Activated effector memory CD4-positive, alpha-beta T cell treated with anti-CD3 and anti-CD28 coated beads, Interleukin-2, amount 50 U/mL, for 16 hours (primary cell): ENCODE data around the gene GLYATL3.

Source experiments
- DNase-seq: peaks from one replicate; pipeline ENCODE4 v3.0.0-alpha.2; 2020

GLYATL3 gene

DNA sequence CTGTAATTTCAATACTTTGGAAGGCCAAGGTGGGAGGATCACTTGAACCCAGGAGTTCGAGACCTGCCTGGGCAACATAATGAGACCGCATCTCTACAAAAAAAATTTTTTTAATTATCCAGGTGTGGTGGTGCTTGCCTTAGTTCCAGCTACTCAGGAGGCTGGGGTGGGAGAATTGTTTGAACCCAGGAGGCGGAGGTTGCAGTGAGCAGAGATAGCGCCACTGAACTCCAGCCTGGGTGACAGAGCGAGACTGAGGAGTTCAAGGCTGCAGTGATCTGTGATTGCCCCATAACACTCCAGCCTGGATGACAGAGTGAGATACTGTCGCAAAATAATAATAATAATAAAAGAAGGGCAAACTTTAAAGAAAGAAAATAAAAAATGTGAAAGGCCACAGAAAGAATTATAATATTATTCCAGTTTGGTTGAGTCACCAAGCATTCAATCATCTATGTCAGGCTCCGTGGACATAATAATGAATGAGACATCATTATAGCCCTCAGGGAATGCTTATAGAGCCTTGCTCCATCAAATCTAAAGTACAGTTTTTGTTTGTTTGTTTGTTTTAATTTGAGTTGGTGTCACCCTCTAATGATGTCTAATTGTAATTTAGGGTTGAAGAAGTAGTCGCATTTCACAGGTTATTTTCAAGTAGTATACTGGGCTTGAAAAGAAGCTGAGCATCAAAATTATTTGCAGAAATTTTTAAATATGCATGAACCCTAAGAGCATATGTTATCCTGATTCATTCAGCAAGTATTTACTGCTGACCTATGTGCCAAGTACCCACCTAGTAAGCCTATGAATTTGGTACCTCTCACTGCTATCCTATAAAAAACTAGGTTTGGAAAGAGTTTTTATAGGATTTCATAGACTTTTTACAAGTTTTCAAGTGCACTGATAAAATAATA, 15.1 kb downstream of the GLYATL3 start:
- no peak for DNase-seq

DNA sequence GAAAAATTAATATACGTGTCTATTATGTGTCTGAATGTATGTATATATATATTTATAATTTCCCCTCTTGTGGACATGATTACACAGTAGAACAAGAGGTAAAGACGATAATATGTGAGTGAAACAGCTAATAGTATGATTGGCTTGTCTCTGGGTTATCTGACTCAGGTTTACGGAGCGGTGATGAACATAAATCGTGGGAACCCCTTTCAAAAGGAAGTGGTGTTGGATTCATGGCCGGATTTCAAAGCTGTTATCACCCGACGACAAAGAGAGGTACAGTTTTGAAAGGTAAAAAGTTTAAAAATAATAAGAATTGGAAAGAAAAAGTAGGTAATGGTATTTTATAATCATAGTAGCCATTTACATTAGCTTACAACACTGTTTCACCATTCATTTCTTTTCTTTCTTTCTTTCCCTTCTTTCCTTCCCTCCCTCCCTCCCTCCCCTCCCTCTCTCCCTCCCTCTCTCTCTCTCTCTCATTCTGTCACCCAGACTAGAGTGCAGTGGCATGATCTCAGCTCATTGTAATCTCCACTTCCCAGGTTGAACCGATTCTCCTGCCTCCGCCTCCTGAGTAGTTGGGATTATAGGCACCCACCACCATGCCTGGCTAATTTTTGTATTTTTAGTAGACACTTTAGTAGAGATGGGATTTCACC, 15.9 kb downstream of the GLYATL3 start:
- no peak for DNase-seq

DNA sequence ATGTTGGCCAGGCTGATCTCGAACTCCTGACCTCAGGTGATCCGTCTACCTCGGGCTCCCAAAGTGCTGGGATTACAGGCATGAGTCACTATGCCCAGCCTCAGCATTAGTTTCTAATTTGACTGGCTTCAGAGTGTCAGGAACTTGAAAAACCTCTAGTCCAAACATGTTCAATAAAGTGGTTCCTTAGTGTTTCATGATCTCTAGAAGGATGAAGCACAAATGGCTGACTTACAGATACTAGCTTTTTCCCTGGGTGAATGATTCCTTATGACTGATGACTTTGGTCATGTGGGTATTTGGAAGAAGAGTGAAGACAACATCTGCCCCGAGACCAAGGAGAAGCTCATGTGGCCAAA, 16.4 kb downstream of the GLYATL3 start:
- no peak for DNase-seq

DNA sequence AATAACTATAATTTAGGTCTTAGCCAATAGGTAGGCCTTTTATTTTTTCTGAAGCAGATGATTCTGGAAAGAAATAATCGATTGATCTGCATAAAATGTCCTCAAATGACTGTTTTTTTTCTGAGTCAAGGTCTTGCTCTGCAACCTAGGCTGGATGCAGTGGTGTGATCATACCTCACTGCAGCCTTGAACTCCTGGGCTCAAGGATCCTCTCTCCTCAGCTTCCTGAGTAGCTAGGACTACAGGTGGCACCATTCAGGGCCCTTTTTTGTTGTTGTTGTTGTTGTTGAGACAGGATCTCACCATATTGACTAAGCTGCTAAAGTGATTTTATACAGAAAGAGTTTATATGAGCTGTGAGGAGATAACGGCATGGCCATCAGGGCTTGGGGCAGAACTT, 18.2 kb downstream of the GLYATL3 start:
- DNase-seq, result no peak

DNA sequence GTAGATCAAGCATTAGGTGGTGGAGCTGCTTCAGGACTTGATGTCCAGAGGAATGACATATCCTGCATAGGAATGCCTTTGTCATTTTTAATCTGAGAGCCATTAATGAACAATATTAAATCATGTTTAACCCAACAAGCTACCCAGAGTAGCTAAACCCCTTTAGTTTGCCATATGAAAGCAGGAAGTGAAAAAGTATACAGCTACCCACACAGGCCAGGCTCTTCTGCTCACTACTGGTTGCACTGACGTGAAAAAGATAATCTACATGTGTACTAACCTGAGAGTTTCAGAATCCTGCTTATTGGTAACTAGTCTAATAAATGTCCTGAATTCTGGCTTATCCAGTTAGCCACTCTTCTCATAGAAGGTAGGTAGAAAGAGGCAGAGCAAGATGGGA, 19.9 kb downstream of the GLYATL3 start:
- no peak for DNase-seq

DNA sequence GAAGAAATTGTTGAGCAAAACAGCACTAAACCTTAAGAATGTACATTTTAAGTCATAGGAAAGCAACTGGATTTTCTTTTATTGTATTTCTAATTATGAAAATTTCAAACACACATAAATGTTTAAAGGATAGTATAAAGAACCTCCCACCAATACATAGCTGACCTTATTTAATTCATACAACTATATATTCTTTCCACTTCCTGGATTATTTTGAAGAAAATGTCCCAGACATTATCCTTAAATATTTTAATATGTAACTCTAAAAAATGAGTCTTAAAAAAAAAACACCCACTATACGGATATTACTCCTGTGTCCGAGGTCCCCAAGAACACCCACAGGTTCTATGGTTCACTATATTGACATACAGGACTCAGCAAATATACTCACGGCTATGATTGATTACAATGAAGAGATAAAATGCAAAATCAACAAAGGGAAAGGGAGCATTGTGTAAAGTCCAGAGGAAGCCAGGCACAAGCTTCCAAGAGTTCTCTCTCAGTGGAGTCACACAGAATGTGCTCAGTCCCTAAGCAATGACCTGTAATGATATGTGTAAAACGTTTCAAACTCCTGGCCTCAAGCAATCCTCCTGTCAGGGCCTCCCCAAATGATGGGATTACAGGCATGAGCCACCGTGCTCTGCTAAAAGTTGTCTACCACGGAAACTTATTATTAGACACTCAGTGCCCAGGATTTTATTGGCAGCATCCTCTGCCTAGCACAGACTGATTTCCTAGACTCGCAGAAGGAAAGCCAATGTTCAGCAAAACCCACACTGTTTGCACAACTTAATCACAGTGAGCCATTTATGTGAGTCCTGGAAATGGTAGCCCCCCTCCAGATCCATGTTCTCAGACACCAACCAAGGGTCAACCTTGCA, 23.2 kb downstream of the GLYATL3 start:
- DNase-seq, result no peak

DNA sequence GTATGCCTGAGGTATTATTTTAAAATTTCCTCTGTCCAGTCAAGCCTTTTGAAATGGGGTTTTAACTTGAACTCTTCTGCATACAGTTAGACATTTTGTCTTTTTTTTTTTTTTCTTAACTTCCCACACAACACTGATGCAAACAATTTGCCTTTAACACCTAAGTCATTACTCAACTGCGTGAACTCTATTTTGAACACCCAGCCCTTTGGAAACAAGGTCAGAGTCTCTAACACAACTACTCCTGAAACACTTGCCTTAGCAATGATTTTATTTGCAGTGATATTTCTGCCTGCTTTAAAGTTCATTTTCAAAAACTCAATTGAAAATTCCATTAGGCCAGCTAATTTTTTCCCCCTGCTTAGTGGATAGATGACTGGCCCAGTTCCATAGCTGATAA, 24.2 kb downstream of the GLYATL3 start:
- DNase-seq, result no peak

DNA sequence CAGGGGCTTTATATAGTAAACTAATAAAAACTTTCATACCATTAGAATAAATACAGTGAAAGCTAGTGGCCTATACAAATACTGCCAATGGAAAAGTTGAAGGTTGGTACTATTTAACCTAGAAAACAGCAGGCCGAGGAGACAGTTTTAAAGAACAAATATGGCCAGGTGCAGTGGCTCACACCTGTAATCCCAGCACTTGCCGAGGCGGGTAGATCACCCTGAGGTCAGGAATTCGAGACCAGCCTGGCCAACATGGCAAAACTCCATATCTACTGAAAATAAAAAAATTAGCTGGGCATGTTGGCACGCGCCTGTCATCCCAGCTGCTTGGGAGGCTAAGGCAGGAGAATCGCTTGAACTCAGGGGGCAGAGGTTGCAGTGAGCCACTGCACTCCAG, 24.8 kb downstream of the GLYATL3 start:
- no peak for DNase-seq

DNA sequence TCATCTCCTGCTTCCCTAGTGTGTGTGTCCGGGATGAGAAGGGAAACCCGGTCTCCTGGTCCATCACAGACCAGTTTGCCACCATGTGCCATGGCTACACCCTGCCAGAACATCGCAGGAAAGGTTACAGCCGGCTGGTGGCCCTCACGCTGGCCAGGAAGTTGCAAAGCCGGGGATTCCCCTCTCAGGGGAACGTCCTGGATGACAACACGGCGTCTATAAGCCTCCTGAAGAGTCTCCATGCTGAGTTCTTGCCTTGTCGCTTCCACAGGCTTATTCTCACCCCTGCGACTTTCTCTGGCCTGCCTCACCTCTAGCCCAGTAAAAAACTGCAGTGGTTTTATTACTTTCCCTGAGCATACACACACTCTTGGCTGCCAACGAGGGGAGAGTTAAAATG, 26.9 kb downstream of the GLYATL3 start:
- DNase-seq, result no peak

DNA sequence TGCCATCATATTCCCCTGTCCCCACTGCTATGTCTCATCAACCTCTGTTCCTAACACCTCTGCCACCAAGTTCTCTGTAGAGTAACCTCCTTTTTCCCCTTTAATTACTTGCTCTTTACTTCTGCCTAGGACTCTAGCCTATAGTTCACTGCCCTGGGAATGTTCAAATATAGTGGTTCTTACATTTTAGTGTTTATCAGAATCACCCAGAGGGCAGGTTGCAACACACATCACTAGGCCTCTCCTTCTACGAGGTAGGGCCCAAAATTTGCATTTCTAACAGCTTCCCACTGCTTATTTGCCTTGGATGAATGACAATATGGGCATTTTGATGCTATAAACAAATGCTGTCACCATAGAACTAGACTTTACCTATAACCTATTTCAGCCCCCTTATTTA, 27.6 kb downstream of the GLYATL3 start:
- DNase-seq, result no peak

DNA sequence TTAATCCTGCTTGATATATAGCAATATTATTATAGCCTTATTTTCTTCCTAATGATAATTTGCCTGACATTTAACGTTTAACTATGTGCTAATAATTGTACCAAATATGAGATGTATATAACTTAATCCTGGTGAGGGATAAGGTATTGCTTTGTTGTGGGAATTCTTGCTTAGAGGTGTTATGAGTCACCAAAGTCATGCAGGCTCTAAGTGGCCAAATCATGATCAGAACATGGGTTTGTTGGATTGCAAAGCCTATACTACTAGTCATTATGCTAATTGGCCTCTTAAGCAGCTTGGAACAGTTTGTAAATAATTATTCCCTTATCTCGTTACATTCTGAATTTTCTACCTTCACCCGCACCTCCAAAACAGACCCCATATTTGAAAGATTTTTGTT, 28.8 kb downstream of the GLYATL3 start:
- no peak for DNase-seq

DNA sequence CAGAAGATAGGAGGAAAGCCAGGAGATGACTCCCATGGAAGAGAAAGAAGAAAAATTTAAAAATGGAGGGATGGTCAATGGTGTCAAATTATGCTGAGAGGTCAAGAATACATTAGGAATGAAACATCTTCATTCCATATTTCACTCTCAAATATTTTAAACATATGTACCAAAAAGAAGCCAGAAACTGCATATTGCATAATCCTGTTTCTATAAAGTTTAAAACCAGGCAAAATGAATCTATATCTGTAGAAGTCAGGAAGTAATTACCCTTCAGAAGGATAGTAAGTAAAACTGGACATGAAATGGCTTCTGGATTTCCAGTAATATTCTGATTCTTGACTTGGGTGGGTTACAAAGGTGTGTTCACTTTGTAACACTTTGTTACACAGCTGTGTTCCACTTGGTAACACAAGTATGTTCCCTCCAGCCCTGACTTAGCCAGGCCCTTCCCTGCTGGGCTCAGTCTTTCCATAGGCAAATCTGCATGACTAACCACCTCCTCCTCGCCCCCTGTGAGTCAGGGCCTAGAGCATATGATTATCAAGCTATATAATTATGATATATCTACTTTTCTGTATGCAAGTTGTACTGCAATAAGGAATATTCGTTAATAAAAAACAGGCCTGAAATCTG, 30.5 kb downstream of the GLYATL3 start:
- DNase-seq, result no peak

DNA sequence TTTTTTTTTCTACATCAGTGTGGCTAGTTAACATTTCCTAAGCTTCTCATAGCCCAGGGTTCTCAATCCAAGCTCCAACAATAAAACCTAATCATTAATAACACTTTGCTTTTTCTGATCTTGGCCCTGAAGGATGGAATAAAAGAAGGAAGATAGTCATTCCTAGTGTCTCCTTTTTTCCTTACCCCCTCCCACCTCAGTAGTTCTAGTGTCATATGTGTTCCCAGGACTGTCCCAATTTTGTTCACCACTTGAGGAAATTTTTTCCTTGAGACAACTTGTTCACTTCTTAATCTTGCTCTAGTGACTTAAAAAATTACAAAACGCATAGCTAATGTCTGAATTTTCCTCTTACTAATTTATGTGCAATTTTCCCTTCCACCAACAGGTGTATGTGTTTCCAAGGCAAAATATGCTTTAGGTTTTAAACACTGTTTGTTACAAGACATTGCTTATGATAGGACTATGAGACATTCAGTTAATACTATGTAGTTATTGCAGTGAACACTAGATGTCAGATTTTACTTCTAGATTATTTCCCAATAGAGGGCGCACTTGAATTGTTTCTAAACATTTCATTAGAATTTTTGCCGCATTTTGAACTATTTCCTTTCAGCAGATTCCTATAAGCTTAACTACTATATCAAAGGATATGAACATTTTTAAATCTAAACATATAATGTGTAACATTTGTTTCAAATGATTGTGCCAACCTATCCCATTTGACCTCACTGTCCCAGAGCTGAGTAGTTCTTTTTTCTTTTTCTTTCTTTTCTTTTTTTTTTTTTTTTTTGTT, 32.2 kb downstream of the GLYATL3 start:
- DNase-seq, result no peak

DNA sequence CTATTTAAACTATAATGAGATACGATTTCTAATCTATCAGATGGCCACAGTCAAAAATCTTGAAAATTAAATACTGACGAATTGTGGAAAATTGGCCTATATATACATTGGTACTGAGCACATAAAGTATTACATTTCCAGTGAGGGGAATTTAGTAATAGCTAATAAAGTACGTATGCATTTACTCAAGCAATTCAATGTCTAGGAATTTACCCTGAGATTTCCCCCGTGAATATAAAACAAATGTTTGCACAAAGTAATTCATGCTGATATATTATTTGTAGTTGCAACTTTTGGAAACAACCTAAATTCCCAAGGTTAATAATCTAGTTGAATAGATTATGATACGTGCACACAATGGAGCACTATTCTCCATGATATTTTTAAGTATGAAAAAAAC, 36.1 kb downstream of the GLYATL3 start:
- no peak for DNase-seq

DNA sequence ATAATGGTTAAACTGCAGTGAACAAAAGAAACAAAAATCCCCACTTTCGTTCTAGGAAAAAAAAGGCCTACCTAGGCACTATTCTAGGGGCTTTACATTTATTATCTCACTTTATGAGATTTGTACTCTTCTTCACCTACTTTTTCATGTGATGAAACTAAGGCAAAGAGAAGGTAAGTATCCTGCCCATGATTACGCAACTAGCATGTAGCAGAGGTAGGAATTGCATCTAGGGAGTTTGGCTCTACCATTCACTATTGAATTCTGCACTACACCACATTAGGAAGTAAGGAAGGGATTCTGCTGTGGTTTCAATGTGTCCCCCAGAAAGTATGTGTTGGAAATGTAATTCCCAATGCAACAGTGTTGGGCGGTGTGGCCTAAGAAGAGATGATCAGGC, 39.4 kb downstream of the GLYATL3 start:
- no peak for DNase-seq

DNA sequence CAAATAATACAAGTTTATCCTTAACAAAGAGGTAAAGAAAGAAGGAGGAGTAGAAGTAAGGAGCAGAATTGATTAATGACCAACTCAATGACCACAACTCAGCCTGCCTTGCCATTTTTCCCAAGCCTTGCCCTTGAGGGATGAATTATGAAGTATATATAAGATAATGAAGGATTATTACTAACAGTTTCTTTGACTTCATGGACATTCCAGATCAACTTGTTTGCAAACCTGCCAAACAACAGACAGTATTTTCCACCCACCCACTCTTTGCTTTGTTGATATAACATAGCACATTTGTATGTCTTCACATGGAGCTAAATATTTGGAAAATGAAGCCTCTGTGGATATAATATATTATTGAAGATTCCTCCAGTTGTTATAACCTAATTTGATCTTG, 40.9 kb downstream of the GLYATL3 start:
- DNase-seq, result no peak

DNA sequence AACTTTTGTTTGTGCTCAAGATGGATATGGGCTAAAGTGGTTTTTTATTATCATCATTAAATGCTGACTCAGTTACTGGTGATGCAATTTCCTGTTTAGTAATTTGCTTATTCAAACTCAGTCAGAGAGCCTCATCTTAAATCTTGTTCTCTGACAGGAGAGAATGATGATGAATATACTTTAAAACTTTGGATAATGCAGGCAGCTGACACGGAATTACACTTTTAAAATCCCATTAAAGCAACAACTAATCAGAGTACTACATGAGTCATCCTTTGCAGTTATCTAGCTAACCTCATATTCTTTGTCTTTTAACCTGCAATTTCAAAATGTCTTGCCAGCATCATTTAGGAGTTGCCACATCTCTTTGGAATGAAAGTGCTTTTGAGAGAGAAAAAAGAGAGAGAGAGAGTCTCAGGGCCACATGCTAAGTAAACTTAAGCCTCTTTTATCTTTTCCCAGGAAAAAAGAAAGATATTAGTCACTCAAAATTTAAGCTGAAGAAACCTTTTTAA, 41.5 kb downstream of the GLYATL3 start:
- DNase-seq, result no peak

DNA sequence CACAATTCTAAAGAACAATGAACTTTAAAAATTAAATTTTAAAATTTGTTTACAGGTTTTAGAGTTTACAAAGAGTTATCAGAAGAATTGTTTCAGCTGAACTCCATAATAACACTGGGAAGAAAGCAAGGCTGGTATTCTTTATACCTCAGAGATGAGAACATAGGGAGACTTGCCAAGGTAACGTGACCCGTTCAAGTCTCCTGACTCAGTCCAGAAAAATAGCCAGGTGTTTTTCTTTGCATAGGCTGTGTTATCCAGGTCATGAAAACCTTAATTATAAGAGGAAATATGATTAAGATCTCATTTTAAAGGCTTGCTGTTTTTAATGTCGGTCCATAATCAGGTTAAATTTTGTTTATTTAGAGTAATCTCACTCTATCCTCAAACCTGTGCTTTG, 42.2 kb downstream of the GLYATL3 start:
- no peak for DNase-seq

DNA sequence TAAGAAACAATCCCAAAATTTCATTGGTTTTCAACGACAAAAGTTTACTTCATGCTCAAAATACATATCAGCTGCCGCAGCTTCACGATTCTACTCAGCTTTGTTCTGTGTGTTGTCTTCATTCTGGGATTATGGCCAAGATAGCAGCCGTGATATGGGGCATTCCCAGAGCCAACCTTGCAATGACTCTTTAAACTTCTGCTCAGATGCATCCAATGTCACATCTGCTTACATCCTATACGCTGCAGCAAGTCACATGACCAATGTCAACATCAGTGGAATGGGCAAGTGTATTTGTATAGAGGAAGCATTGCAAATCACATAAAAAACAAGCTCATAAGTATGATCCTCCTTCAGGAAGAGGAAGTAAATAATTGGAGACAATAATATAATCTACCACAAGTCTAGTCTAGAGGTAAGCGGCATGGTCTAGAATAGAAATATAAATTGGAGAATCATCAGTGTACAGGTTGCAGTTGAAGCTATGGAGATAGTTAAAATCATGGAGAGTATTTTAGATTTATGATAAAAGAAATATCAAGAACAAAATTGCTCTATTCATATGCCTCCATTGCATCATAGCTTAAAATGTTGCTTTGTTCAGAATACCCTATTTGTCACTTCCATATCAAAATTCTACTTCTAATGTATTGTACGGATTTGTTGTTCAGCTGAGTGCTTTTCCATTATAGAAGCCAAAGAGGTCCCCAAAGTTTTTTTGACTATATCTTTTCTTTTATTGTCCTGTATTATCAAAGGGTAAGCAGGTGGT, 43.5 kb downstream of the GLYATL3 start:
- DNase-seq, result no peak

DNA sequence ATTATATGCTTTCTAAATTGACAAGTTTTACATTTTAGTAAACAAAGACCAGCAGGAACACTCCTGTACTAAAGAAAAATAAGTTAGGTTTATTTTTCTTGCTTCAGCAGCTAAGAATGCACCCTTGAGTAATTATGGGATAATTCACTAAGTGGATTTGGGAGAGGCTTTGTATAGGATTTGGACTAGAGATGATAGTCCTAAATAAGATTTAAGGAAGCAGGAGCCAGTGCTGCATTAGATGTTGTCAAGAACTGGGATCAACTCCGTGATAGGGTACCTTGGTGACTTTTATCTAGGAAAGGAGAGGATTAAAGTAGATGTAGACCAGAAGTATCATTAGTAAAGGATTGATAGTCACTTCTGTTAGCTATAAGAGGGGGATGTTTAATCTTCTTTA, 46.6 kb downstream of the GLYATL3 start:
- no peak for DNase-seq

DNA sequence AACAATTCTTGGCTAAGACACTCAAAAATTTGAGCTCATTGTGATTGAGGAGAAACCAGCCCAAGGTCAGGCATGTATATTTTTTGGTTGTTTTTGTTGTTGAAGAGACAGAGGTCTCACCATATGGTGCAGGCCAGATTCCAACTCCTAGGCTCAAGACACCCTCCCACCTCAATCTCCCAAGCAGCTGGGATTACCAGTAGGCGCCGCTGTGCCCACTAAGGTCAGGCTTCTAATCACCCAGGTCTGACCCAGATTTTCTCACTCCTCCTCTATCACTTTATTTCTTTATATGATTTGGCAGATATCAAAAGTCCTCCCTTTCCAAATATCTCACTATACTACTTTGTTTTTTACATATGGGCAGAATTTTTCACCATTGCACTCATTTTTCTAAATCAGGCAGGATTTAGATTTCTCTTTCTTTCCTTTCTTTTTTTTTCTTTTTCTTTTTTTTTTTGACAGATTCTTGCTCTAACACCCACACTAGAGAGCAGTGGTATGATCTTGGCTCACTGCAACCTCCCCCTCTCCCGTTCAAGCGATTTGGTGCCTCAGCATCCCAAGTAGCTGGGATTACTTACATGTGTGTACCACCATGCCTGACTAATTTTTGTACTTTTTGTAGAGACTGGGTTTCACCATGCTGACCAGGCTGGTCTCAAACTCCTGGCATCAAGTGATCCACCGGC, 49.0 kb downstream of the GLYATL3 start:
- no peak for DNase-seq
